ENCODE results near the gene PTPRG. TPM values are rescaled to one million over a fixed set of nuclear protein-coding genes. Genes with fewer than 3 reads are reported as not detected.
"Not testable (repeated sequence)": the region's sequence is repeated elsewhere in the genome, so short reads cannot be mapped to it uniquely, and the experiment has no call there.

The PTPRG gene
- total RNA-seq, 1 experiment from 2014 or later = 32.1 TPM

- DNase-seq (ENCODE audit: low read depth, low spot score) = no peak
- TF ChIP-seq ATF3 (IDR thresholded peaks at IDR 0.05) (no peak), ZFX (IDR thresholded peaks at IDR 0.05) (no peak), SP1 (IDR thresholded peaks at IDR 0.05; ENCODE audit: low read depth) (no peak), CTCF (IDR thresholded peaks at IDR 0.05 in 2 of 3, conservative IDR thresholded peaks at IDR 0.05 in 1 of 3; ENCODE audit: borderline replicate concordance in 1 of 3, insufficient read depth in 1 of 3, low read depth in 2 of 3, low read length in 2 of 3) (no peak), YY1 (IDR thresholded peaks at IDR 0.05; ENCODE audit: extremely low read depth, insufficient replicate concordance, low read depth, low read length) (no peak), CEBPB (IDR thresholded peaks at IDR 0.05; ENCODE audit: low read depth) (no peak), RAD21 (IDR thresholded peaks at IDR 0.05; ENCODE audit: low read depth) (no peak), CBX3 (IDR thresholded peaks at IDR 0.05; ENCODE audit: low read depth) (no peak)
- TF ChIP-seq, protein P1, sequence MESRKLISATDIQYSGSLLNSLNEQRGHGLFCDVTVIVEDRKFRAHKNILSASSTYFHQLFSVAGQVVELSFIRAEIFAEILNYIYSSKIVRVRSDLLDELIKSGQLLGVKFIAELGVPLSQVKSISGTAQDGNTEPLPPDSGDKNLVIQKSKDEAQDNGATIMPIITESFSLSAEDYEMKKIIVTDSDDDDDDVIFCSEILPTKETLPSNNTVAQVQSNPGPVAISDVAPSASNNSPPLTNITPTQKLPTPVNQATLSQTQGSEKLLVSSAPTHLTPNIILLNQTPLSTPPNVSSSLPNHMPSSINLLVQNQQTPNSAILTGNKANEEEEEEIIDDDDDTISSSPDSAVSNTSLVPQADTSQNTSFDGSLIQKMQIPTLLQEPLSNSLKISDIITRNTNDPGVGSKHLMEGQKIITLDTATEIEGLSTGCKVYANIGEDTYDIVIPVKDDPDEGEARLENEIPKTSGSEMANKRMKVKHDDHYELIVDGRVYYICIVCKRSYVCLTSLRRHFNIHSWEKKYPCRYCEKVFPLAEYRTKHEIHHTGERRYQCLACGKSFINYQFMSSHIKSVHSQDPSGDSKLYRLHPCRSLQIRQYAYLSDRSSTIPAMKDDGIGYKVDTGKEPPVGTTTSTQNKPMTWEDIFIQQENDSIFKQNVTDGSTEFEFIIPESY (IDR thresholded peaks at IDR 0.05; ENCODE audit: extremely low read depth, insufficient replicate concordance, low read length) = no peak
- Histone ChIP-seq H3K79me2 (ENCODE audit: insufficient read depth, low read length) (peaks cover 13% of the 10 kb centered on the region; the same call in 1 of the 2 replicates), H3K36me3 (ENCODE audit: control insufficient read depth in 1 of 2, insufficient read depth in 2 of 2, low read length in 2 of 2) (no peaks in the 10 kb centered on the region), H3K9me3 (ENCODE audit: control insufficient read depth in 1 of 2, insufficient read depth in 1 of 2, low read depth in 1 of 2, low read length in 2 of 2) (no peaks in the 10 kb centered on the region), H4K20me1 (ENCODE audit: insufficient read depth) (no peaks in the 10 kb centered on the region), H3K4me3 (replicated peaks in 1 of 2; ENCODE audit: low read depth in 1 of 2, low read length in 2 of 2) (no peak overlapping the region), H2AFZ (ENCODE audit: low read depth, low read length, poor library complexity, severe bottlenecking) (no peak overlapping the region), H3K27ac (ENCODE audit: low read depth, low read length) (no peak overlapping the region), H3K9ac (ENCODE audit: low read length) (no peak overlapping the region), H3K4me1 (ENCODE audit: control insufficient read depth in 1 of 2, insufficient read depth in 2 of 2, low read length in 2 of 2) (peaks cover 0 to 2% of the 10 kb centered on the region in 2 experiments; a peak in 1 of 4 replicates), H3K9me2 (ENCODE audit: insufficient read depth) (no peaks in the 10 kb centered on the region), H3K4me2 (ENCODE audit: low read length) (no peak overlapping the region), H3K27me3 (ENCODE audit: insufficient read depth, low read length) (no peaks in the 10 kb centered on the region)
- intact Hi-C loops (cut with micrococcal nuclease) = no loop called here
- no peak for ATAC-seq
- BruUV-seq (replicated peaks) = no TSS peak
- ChIA-PET POLR2A (no interaction called here), RAD21 (ENCODE audit: low non-redundant PET in 1 of 2, low total read pairs in 2 of 2, uncharacterized antibody in 2 of 2, unreplicated experiment in 2 of 2) (no interaction called here), CTCF (no interaction called here)
Measured at GRCh38 chr3:61707492-61707891, 146.1 kb downstream of the PTPRG start.

- H3K9me3 ChIP-seq (ENCODE audit: control insufficient read depth in 1 of 2, insufficient read depth in 1 of 2, low read depth in 1 of 2, low read length in 2 of 2); H3K9ac ChIP-seq (ENCODE audit: low read length); H3K27ac ChIP-seq (ENCODE audit: low read depth, low read length); intact Hi-C loops (cut with micrococcal nuclease); H3K79me2 ChIP-seq (ENCODE audit: insufficient read depth, low read length); H3K4me1 ChIP-seq (ENCODE audit: control insufficient read depth in 1 of 2, insufficient read depth in 2 of 2, low read length in 2 of 2); POLR2A ChIA-PET; H2AFZ ChIP-seq (ENCODE audit: low read depth, low read length, poor library complexity, severe bottlenecking); ATAC-seq; RAD21 ChIA-PET (ENCODE audit: low non-redundant PET in 1 of 2, low total read pairs in 2 of 2, uncharacterized antibody in 2 of 2, unreplicated experiment in 2 of 2); CTCF ChIA-PET; H3K4me3 ChIP-seq (replicated peaks in 1 of 2; ENCODE audit: low read depth in 1 of 2, low read length in 2 of 2); BruUV-seq (replicated peaks); H3K27me3 ChIP-seq (ENCODE audit: insufficient read depth, low read length); H3K36me3 ChIP-seq (ENCODE audit: control insufficient read depth in 1 of 2, insufficient read depth in 2 of 2, low read length in 2 of 2); H4K20me1 ChIP-seq (ENCODE audit: insufficient read depth); H3K4me2 ChIP-seq (ENCODE audit: low read length); DNase-seq (ENCODE audit: low read depth, low spot score); H3K9me2 ChIP-seq (ENCODE audit: insufficient read depth): not testable (repeated sequence)
Measured at GRCh38 chr3:61710920-61711319, 149.5 kb downstream of the PTPRG start.
